ENCODE results near the gene PRR13.

PRR13 gene

DNA sequence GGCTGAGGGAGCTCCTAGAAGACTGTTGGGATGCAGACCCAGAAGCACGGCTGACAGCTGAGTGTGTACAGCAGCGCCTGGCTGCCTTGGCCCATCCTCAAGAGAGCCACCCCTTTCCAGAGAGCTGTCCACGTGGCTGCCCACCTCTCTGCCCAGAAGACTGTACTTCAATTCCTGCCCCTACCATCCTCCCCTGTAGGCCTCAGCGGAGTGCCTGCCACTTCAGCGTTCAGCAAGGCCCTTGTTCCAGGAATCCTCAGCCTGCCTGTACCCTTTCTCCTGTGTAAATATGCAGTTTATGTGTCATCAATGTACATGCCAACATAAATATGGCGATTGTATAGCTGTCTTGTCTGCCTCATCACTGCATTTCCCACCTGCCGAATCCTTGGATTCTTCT, 10.3 kb upstream of the PRR13 start:
- TF ChIP-seq SIN3A (IDR thresholded peaks at IDR 0.05; ENCODE audit: borderline replicate concordance, insufficient read depth, low read length), result no peak
- no peak for TF ChIP-seq POLR2AphosphoS5 (IDR thresholded peaks at IDR 0.05; ENCODE audit: low read depth, low read length)
- TF ChIP-seq TAF1 (IDR thresholded peaks at IDR 0.05; ENCODE audit: borderline replicate concordance, insufficient read depth, low read length), result no peak
- TF ChIP-seq, protein P1, sequence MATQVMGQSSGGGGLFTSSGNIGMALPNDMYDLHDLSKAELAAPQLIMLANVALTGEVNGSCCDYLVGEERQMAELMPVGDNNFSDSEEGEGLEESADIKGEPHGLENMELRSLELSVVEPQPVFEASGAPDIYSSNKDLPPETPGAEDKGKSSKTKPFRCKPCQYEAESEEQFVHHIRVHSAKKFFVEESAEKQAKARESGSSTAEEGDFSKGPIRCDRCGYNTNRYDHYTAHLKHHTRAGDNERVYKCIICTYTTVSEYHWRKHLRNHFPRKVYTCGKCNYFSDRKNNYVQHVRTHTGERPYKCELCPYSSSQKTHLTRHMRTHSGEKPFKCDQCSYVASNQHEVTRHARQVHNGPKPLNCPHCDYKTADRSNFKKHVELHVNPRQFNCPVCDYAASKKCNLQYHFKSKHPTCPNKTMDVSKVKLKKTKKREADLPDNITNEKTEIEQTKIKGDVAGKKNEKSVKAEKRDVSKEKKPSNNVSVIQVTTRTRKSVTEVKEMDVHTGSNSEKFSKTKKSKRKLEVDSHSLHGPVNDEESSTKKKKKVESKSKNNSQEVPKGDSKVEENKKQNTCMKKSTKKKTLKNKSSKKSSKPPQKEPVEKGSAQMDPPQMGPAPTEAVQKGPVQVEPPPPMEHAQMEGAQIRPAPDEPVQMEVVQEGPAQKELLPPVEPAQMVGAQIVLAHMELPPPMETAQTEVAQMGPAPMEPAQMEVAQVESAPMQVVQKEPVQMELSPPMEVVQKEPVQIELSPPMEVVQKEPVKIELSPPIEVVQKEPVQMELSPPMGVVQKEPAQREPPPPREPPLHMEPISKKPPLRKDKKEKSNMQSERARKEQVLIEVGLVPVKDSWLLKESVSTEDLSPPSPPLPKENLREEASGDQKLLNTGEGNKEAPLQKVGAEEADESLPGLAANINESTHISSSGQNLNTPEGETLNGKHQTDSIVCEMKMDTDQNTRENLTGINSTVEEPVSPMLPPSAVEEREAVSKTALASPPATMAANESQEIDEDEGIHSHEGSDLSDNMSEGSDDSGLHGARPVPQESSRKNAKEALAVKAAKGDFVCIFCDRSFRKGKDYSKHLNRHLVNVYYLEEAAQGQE (IDR thresholded peaks at IDR 0.05; ENCODE audit: insufficient read depth in 1 of 2, low read depth in 2 of 2, low read length in 2 of 2), result no peak
- TF ChIP-seq FOXP2 (optimal IDR thresholded peaks at IDR 0.05; ENCODE audit: borderline replicate concordance, extremely low read depth, extremely low read length, insufficient read depth), result no peak

GRCh38 chr12:53443955-53444354, 2.4 kb downstream of the PRR13 start:
- TF ChIP-seq, protein P1 (IDR thresholded peaks at IDR 0.05; ENCODE audit: insufficient read depth in 1 of 2, low read depth in 2 of 2, low read length in 2 of 2), result no peak
- TF ChIP-seq TAF1 (IDR thresholded peaks at IDR 0.05; ENCODE audit: borderline replicate concordance, insufficient read depth, low read length), result no peak
- no peak for TF ChIP-seq SIN3A (IDR thresholded peaks at IDR 0.05; ENCODE audit: borderline replicate concordance, insufficient read depth, low read length)
- no peak for TF ChIP-seq FOXP2 (optimal IDR thresholded peaks at IDR 0.05; ENCODE audit: borderline replicate concordance, extremely low read depth, extremely low read length, insufficient read depth)
- TF ChIP-seq POLR2AphosphoS5 (IDR thresholded peaks at IDR 0.05; ENCODE audit: low read depth, low read length), result no peak

- TF ChIP-seq, protein P1 (IDR thresholded peaks at IDR 0.05; ENCODE audit: insufficient read depth in 1 of 2, low read depth in 2 of 2, low read length in 2 of 2), result no peak
- TF ChIP-seq FOXP2 (optimal IDR thresholded peaks at IDR 0.05; ENCODE audit: borderline replicate concordance, extremely low read depth, extremely low read length, insufficient read depth), result no peak
- no peak for TF ChIP-seq POLR2AphosphoS5 (IDR thresholded peaks at IDR 0.05; ENCODE audit: low read depth, low read length)
- no peak for TF ChIP-seq SIN3A (IDR thresholded peaks at IDR 0.05; ENCODE audit: borderline replicate concordance, insufficient read depth, low read length)
- TF ChIP-seq TAF1 (IDR thresholded peaks at IDR 0.05; ENCODE audit: borderline replicate concordance, insufficient read depth, low read length), result no peak
Measured at GRCh38 chr12:53450936-53451335, 9.4 kb downstream of the PRR13 start.

DNA sequence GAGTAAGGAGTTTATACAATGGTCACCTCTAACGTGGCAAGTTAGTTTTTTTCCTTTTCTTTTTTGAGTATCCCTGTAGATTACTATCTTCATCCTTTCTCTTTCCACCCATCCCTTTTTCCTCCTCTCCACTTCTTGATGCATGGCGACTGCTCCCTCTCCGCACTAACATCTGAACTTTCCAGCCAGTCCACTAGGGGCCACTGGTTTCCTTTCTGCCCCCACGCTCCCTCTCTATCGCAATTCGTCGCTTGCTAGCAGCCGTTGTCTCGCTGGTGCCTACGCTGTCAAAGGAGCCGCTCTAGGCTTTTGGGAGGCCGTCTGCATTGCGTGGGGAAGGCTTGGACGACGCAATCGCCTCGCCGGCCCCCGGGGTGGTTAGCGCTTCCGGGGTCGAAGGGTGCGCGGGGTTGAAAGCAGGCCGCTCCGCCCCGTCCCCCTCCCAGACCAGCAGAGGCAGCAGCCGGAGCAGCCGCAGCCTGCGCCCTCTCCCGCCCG, 10.2 kb downstream of the PRR13 start, which contains the start of gene PCBP2:
Gene PCBP2, plus strand, starts transcription at position 442 of the 498 bp plus-strand sequence. CDS start 2,699 bp downstream, outside the sequence.
- TF ChIP-seq POLR2AphosphoS5 (IDR thresholded peaks at IDR 0.05; ENCODE audit: low read depth, low read length) (peak; percentile 71), FOXP2 (optimal IDR thresholded peaks at IDR 0.05; ENCODE audit: borderline replicate concordance, extremely low read depth, extremely low read length, insufficient read depth) (peak; percentile 83), SIN3A (IDR thresholded peaks at IDR 0.05; ENCODE audit: borderline replicate concordance, insufficient read depth, low read length) (no peak), TAF1 (IDR thresholded peaks at IDR 0.05; ENCODE audit: borderline replicate concordance, insufficient read depth, low read length) (peak; percentile 73; the same call in 1 of the 2 replicates)
- TF ChIP-seq, protein P1 (IDR thresholded peaks at IDR 0.05; ENCODE audit: insufficient read depth in 1 of 2, low read depth in 2 of 2, low read length in 2 of 2), result no peak
